ENCODE measurements around the gene RALGPS1.

- no peak for TF ChIP-seq POLR2AphosphoS5 (IDR thresholded peaks at IDR 0.05; ENCODE audit: low read depth)
- TF ChIP-seq CTCF (IDR thresholded peaks at IDR 0.05; ENCODE audit: insufficient read depth, low read length), result no peak
- TF ChIP-seq REST (IDR thresholded peaks at IDR 0.05; ENCODE audit: insufficient replicate concordance, low read depth), result no peak
Measured at GRCh38 chr9:127020036-127020801, 105.6 kb downstream of the RALGPS1 start.
